ENCODE measurements around the gene DDX41. TPM values are rescaled to one million over a fixed set of nuclear protein-coding genes. Genes with fewer than 3 reads are reported as not detected.

Gene DDX41
- 10 to 100 TPM; 63.7 to 70.6 TPM for total RNA-seq

DNA sequence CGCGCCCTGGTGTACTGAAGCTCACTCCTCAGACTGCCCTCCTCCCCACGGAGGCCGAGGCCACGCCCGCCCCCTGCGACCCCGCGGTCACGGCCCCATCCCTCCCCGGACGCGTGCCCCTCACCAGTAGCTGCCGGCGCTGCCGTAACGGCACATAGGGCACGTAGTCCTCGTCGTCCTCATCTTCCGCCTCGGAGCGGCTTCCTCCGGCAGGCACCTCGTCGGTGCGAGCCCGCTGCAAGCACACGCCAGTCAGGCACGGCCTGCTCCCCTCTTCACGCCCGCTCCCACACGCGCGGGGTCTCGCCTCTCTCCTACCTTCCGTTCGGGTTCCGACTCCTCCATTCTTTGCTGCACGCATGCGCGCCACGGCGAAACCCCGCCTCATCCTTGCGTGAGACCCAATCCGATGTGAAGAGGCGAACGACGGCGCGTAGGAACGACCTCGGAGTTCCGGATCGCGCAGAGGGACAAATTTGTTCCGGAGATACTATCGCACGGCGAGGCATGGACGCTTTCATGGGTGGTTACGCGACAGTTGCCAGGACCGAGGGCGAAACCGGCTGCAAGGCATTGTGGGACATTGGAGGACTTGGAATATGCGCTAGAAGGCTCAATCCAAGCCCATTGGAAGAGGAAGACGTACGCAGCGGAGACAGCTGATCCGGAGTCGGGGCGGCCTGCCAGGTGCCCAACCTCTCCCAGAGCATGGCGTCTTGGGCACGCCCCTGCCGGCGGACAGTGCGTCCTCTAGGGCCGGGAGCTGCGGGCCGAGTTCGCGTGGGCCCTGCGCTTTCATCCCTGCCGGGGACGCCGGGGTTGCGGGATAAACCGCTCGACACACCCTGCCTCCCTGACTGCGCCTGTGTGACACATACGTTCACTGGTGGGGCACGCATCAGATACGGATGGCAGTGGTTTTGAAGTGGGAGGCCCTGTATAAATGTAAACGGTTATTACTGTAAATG, at the start of gene DDX41:
Gene DDX41 (minus strand): TSS at position 361 of the 968 bp plus-strand sequence. CDS start 16 bp downstream, at position 345.

GRCh38 chr5:177554474-177555111, 37.8 kb upstream of the DDX41 start, which contains the start of gene FAM193B:
FAM193B (minus strand) TSS chr5:177554563; CDS start chr5:177554458, 105 bp downstream.

DNA sequence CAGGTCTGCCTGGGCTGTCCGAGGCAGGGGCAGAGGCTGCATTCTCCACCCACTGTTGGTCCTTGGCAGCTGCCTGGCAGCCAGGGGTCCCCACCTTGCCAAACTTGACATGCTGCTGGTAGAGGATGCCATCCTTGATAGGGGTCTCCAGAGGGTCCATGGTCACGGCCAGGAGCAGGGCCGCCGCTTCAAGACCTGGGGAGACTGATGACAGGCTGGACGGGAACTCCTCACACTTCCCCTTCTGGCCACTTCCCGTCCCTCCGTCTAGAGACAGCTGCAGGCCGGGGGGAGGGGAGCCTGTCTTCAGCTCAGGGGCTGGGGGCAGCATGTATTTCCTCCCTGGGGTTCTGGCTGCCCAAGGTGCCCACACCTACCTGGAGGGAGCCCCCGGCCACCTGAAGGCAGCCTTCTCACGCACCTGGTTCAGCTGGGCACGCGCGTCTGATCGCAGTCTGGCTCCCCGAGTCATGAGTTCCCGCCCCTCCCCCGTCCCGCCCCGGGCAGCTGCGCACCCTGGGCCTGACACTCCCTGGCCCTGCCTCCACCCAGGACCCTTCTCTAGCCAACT, 7.3 kb downstream of the DDX41 start, which contains the start of gene DOK3:
Gene DOK3 (minus strand): TSS at position 446 of the 571 bp plus-strand sequence. CDS start 286 bp downstream, at position 160.

DNA sequence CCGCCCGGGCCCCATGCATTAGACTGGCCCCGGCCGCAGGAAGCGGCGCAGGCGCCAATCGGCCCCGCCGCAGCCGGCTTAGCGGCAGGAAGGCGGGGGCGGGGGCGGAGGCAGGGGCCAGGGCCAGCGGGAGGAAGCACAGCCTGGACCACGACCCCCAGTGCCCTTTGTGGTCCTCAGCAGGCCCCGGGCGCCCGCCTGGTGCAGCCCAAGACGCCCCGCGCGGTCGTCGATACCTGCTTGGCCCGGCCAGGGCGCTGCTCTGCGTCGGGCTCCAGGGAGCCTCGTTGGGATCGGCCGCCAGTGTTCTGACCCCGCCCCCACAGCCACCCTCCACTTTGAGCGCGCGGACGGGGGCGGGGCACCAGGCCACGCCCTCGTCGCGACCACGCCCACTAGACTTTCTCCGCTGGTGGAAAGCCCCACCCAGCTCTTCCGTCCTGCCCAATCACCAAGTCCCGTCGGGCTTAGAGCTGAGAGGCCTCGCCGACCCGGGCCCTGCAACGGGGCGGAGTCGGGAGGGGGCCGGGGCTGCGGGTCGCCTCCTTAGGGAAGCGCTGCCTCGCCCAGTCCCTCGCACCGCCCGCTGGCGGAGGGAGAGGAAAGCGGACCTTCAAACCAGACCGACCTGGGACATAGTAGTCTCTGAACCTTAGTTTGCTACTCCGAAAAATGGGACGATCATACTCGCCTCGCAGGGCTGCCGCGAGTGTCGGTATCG, 19.3 kb downstream of the DDX41 start, which contains the start of gene PDLIM7:
Gene PDLIM7 (minus strand): TSS at position 313 of the 721 bp plus-strand sequence. CDS start 1,092 bp downstream, outside the sequence.

GRCh38 chr5:177473443-177474001, 43.2 kb downstream of the DDX41 start, which contains the start of gene DBN1:
DBN1 (minus strand) TSS chr5:177473634; CDS start chr5:177473521, 113 bp downstream.

Other genes with a start within 250 kb of the DDX41 start
- 10 to 100 TPM; 13.4 to 14.7 TPM for gene RAB24, start 213.2 kb downstream of the DDX41 start, total RNA-seq
- 100 to 1,000 TPM; 155 to 194 TPM for gene PRELID1, start 213.2 kb downstream of the DDX41 start, total RNA-seq
- 10 to 100 TPM; 11.0 to 13.3 TPM for gene MXD3, start 205.1 kb downstream of the DDX41 start, total RNA-seq
- 100 to 1,000 TPM; 263 to 342 TPM for gene LMAN2, start 165.3 kb downstream of the DDX41 start, total RNA-seq
- gene RGS14, start 159.0 kb downstream of the DDX41 start, total RNA-seq = 10 to 100 TPM in 1 of 2 donors, 1 to 10 TPM in 1; 7.3 to 14.1 TPM
- gene SLC34A1, start 132.5 kb downstream of the DDX41 start, total RNA-seq = under 1 TPM; under 0.01 to 0.69 TPM
- gene PFN3, start 116.3 kb downstream of the DDX41 start, total RNA-seq = not detected
- 1 to 10 TPM; 1.0 to 2.3 TPM for gene F12, start 107.4 kb downstream of the DDX41 start, total RNA-seq
- 10 to 100 TPM; 25.5 to 34.3 TPM for gene GRK6, start 90.3 kb downstream of the DDX41 start, total RNA-seq
- 10 to 100 TPM; 23.1 to 35.6 TPM for gene PRR7, start 70.1 kb downstream of the DDX41 start, total RNA-seq
- 10 to 100 TPM; 30.3 to 32.0 TPM for gene DBN1, start 43.3 kb downstream of the DDX41 start, total RNA-seq
- gene PDLIM7, start 19.4 kb downstream of the DDX41 start, total RNA-seq = 10 to 100 TPM; 34.8 to 39.6 TPM
- gene DOK3, start 7.1 kb downstream of the DDX41 start, total RNA-seq = 1 to 10 TPM; 2.0 to 2.1 TPM
- 10 to 100 TPM; 16.0 to 24.4 TPM for gene FAM193B, start 37.6 kb upstream of the DDX41 start, total RNA-seq
- 10 to 100 TPM; 58.8 to 75.6 TPM for gene TMED9, start 75.2 kb upstream of the DDX41 start, total RNA-seq
- gene B4GALT7, start 83.2 kb upstream of the DDX41 start, total RNA-seq = 10 to 100 TPM; 17.6 to 21.6 TPM